GM12878 (cell line): ENCODE results near the gene FBXW7. TPM values are rescaled to one million over a fixed set of nuclear protein-coding genes. Genes with fewer than 3 reads are reported as not detected.

Experiments used
- ATF7 ChIP-seq: fragments of 450-650 bp; IDR thresholded peaks from 2 replicates; pipeline ENCODE4 v1.6.1; 2016; ENCODE audit warnings: low read depth, mild to moderate bottlenecking
- BMI1 ChIP-seq: fragments of 450-650 bp; IDR thresholded peaks from 2 replicates; pipeline ENCODE4 v1.6.1; 2016; ENCODE audit warnings: mild to moderate bottlenecking, moderate library complexity, borderline replicate concordance
- CBX3 ChIP-seq: fragments of 200-600 bp; sonication (generic); IDR thresholded peaks from 2 replicates; pipeline ENCODE4 v1.6.1; 2016; ENCODE audit warnings: low read depth, borderline replicate concordance
- DPF2 ChIP-seq: fragments of 450-650 bp; IDR thresholded peaks from 2 replicates; pipeline ENCODE4 v1.6.1; 2017; ENCODE audit warnings: mild to moderate bottlenecking
- ETV6 ChIP-seq, 2 experiments: fragments of 450-650 bp in 1 of 2; IDR thresholded peaks in 1 of 2; conservative IDR thresholded peaks in 1 of 2; 2 replicates each; pipeline ENCODE4 v1.6.1; 2014; ENCODE audit warnings: antibody characterized with exemption in 1 of 2, borderline replicate concordance in 1 of 2, low read depth in 1 of 2, mild to moderate bottlenecking in 1 of 2, moderate library complexity in 1 of 2
- FOXK2 ChIP-seq: fragments of 450-650 bp; IDR thresholded peaks from 2 replicates; pipeline ENCODE4 v1.6.1; 2017; ENCODE audit warnings: mild to moderate bottlenecking, moderate library complexity
- IKZF1 ChIP-seq: fragments of 450-650 bp; conservative IDR thresholded peaks from 2 replicates; pipeline ENCODE4 v1.6.1; 2017; ENCODE audit warnings: antibody characterized with exemption, mild to moderate bottlenecking
- IKZF2 ChIP-seq, 2 experiments: fragments of 450-650 bp; IDR thresholded peaks; 2 replicates each; pipeline ENCODE4 v1.6.1; 2017; ENCODE audit warnings: mild to moderate bottlenecking in 2 of 2, moderate library complexity in 2 of 2
- IRF4 ChIP-seq: IDR thresholded peaks from 2 replicates; pipeline ENCODE4 v1.6.1; 2011; ENCODE audit warnings: low read depth, low read length
- KDM1A ChIP-seq: fragments of 200-600 bp; sonication (generic); IDR thresholded peaks from 2 replicates; pipeline ENCODE4 v1.6.1; 2016; ENCODE audit warnings: borderline replicate concordance
- LARP7 ChIP-seq: fragments of 450-650 bp; IDR thresholded peaks from 2 replicates; pipeline ENCODE4 v1.6.1; 2017; ENCODE audit warnings: mild to moderate bottlenecking
- MEF2B ChIP-seq: fragments of 450-650 bp; IDR thresholded peaks from 2 replicates; pipeline ENCODE4 v1.6.1; 2018; ENCODE audit warnings: mild to moderate bottlenecking, moderate library complexity; ENCODE audit not compliant: partially characterized antibody, poor library complexity, severe bottlenecking
- MXI1 ChIP-seq: fragments of 150-350 bp; IDR thresholded peaks from 2 replicates; pipeline ENCODE4 v1.6.1; 2011; ENCODE audit warnings: low read depth, mild to moderate bottlenecking, inconsistent platforms, low read length, improper control_type of control experiment
- MYB ChIP-seq: fragments of 150-350 bp; IDR thresholded peaks from 2 replicates; pipeline ENCODE4 v1.6.1; 2014; ENCODE audit warnings: mild to moderate bottlenecking, low read depth, low read length, borderline replicate concordance
- NBN ChIP-seq: fragments of 450-650 bp; IDR thresholded peaks from 2 replicates; pipeline ENCODE4 v1.6.1; 2016
- NFYA ChIP-seq: IDR thresholded peaks from 2 replicates; pipeline ENCODE4 v1.6.1; 2011; ENCODE audit warnings: low read depth, mild to moderate bottlenecking, low read length, improper control_type of control experiment, borderline replicate concordance
- POLR2AphosphoS2 ChIP-seq: IDR thresholded peaks from 2 replicates; pipeline ENCODE4 v1.6.1; 2011; ENCODE audit warnings: low read depth, mild to moderate bottlenecking, low read length, improper control_type of control experiment, moderate library complexity
- POU2F2 ChIP-seq: IDR thresholded peaks from 3 replicates; pipeline ENCODE4 v1.6.1; 2011; ENCODE audit warnings: low read depth, mild to moderate bottlenecking, low read length, borderline replicate concordance
- RAD21 ChIP-seq: IDR thresholded peaks from 2 replicates; pipeline ENCODE4 v1.6.1; 2011; ENCODE audit warnings: mild to moderate bottlenecking, low read depth, low read length, moderate library complexity; ENCODE audit not compliant: insufficient read depth
- RAD51 ChIP-seq: fragments of 450-650 bp; IDR thresholded peaks from 2 replicates; pipeline ENCODE4 v1.6.1; 2016; ENCODE audit warnings: moderate library complexity, mild to moderate bottlenecking, inconsistent platforms
- RELA ChIP-seq: fragments of 450-650 bp; IDR thresholded peaks from 2 replicates; pipeline ENCODE4 v1.8.0; 2014; ENCODE audit warnings: borderline replicate concordance; ENCODE audit not compliant: partially characterized antibody
- SPI1 ChIP-seq: IDR thresholded peaks from 2 replicates; pipeline ENCODE4 v1.6.1; 2011; ENCODE audit warnings: low read depth, mild to moderate bottlenecking, low read length, moderate library complexity, borderline replicate concordance; ENCODE audit not compliant: insufficient read depth
- SREBF1 ChIP-seq: IDR thresholded peaks from 2 replicates; pipeline ENCODE4 v1.6.1; 2012; ENCODE audit warnings: mild to moderate bottlenecking, low read length
- TCF12 ChIP-seq: IDR thresholded peaks from 2 replicates; pipeline ENCODE4 v1.6.1; 2011; ENCODE audit warnings: low read depth, mild to moderate bottlenecking, low read length
- WRNIP1 ChIP-seq: IDR thresholded peaks from 2 replicates; pipeline ENCODE4 v1.6.1; 2011; ENCODE audit warnings: low read depth, low read length, improper control_type of control experiment, borderline replicate concordance
- YY1 ChIP-seq: IDR thresholded peaks from 2 replicates; pipeline ENCODE4 v1.6.1; 2011; ENCODE audit warnings: low read depth, mild to moderate bottlenecking, low read length
- ZNF274 ChIP-seq: IDR thresholded peaks from one replicate; pipeline ENCODE4 v1.8.0; 2011; ENCODE audit not compliant: insufficient read length, insufficient read depth
- ZZZ3 ChIP-seq: IDR thresholded peaks from 2 replicates; pipeline ENCODE4 v1.6.1; 2011; ENCODE audit warnings: low read depth; ENCODE audit not compliant: control insufficient read depth, insufficient read length
- polyA plus RNA-seq, 11 experiments: library from polyadenylated mRNA; depleted of rRNA in 4 of 11; unstranded in 6 of 11; stranded (reverse) in 5 of 11; fragments of >200 nt; fragmentation: Nextera tagmentation in 4 of 11; fragmentation: Illumina TruSeq in 1 of 11; extraction: Ambion mirVana in 4 of 11; extraction: Trizol in 1 of 11; gene quantifications; 1 replicate in 1 of 11; 2 replicates in 10 of 11; pipeline versions ENCODE4 v1.2.1 to v1.2.3, GENCODE V29; 2011 to 2016; ENCODE audit warnings: inconsistent platforms in 2 of 11, missing spikeins in 2 of 11, low read depth in 1 of 11
- total RNA-seq, 4 experiments: library from RNA; depleted of rRNA in 3 of 4; stranded (reverse); fragments of >200 nt in 3 of 4; fragmentation: Illumina TruSeq in 1 of 4; extraction: Trizol in 1 of 4; gene quantifications; 2 replicates each; pipeline versions ENCODE4 v1.2.1 to v1.2.3, GENCODE V29; 2013 to 2021
- TF ChIP-seq, protein P1 (sequence below): fragments of 450-650 bp; IDR thresholded peaks from 2 replicates; pipeline ENCODE4 v1.6.1; 2018; ENCODE audit warnings: borderline replicate concordance, mild to moderate bottlenecking; ENCODE audit not compliant: partially characterized antibody
- TF ChIP-seq, protein P2 (sequence below): fragments of 450-650 bp; IDR thresholded peaks from 2 replicates; pipeline ENCODE4 v1.6.1; 2017; ENCODE audit warnings: low read depth, mild to moderate bottlenecking, moderate library complexity
- TF ChIP-seq, protein P3 (sequence below): IDR thresholded peaks from 2 replicates; pipeline ENCODE4 v1.6.1; 2012; ENCODE audit warnings: low read depth, low read length, improper control_type of control experiment

The FBXW7 gene
- total and polyA plus RNA-seq, 10 of the 15 experiments (the other 5 are each of a cell fraction or from before 2014, with no cell fraction given), result 35.8 to 118 (median 47.2) TPM

DNA sequence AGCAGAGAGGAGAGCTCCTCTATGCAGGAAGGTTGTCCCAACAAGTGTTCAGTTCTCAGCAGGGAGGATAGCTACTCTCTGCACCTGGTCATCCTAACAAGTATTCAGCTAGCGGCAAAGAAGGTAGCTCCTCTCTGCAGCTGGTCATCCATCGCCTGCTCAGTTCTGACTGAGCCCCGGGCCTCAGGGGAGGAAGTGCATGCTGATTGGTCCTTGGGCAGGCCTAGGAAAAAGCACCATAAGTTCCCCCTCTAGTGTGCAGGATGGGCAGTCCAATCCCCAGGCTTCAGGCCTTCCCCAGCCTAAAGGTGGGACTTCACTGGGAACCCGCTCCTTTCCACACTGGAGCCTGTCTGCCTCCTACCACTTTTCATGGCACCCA, 4.4 kb upstream of the FBXW7 start (continued):
- TF ChIP-seq, protein P1, sequence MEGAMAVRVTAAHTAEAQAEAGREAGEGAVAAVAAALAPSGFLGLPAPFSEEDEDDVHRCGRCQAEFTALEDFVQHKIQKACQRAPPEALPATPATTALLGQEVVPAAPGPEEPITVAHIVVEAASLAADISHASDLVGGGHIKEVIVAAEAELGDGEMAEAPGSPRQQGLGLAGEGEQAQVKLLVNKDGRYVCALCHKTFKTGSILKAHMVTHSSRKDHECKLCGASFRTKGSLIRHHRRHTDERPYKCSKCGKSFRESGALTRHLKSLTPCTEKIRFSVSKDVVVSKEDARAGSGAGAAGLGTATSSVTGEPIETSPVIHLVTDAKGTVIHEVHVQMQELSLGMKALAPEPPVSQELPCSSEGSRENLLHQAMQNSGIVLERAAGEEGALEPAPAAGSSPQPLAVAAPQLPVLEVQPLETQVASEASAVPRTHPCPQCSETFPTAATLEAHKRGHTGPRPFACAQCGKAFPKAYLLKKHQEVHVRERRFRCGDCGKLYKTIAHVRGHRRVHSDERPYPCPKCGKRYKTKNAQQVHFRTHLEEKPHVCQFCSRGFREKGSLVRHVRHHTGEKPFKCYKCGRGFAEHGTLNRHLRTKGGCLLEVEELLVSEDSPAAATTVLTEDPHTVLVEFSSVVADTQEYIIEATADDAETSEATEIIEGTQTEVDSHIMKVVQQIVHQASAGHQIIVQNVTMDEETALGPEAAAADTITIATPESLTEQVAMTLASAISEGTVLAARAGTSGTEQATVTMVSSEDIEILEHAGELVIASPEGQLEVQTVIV, result no peak
- no peak for TF ChIP-seq MXI1
- TF ChIP-seq NBN, result no peak
- TF ChIP-seq ATF7, result no peak
- TF ChIP-seq IKZF2 (IDR thresholded peaks at IDR 0.05), result no peak
- TF ChIP-seq, protein P2, sequence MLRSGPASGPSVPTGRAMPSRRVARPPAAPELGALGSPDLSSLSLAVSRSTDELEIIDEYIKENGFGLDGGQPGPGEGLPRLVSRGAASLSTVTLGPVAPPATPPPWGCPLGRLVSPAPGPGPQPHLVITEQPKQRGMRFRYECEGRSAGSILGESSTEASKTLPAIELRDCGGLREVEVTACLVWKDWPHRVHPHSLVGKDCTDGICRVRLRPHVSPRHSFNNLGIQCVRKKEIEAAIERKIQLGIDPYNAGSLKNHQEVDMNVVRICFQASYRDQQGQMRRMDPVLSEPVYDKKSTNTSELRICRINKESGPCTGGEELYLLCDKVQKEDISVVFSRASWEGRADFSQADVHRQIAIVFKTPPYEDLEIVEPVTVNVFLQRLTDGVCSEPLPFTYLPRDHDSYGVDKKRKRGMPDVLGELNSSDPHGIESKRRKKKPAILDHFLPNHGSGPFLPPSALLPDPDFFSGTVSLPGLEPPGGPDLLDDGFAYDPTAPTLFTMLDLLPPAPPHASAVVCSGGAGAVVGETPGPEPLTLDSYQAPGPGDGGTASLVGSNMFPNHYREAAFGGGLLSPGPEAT, result 0 out of 2 replicates have a peak, but pooled peaks have one; percentile 18
- TF ChIP-seq MYB, result no peak
- no peak for TF ChIP-seq WRNIP1
- TF ChIP-seq FOXK2, result no peak
- no peak for TF ChIP-seq ZZZ3
- no peak for TF ChIP-seq KDM1A
- no peak for TF ChIP-seq ZNF274
- TF ChIP-seq SREBF1, result no peak
- 0 out of 2 replicates have a peak, but pooled peaks have one; percentile 4 for TF ChIP-seq TCF12
- TF ChIP-seq POU2F2, result peak; percentile 32; the same call in 1 of the 3 replicates
- no peak for TF ChIP-seq CBX3
- TF ChIP-seq, protein P3, sequence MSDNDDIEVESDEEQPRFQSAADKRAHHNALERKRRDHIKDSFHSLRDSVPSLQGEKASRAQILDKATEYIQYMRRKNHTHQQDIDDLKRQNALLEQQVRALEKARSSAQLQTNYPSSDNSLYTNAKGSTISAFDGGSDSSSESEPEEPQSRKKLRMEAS, result no peak
- TF ChIP-seq YY1, result no peak
- no peak for TF ChIP-seq NFYA
- peak; percentile 24 for TF ChIP-seq MEF2B
- no peak for TF ChIP-seq DPF2
- TF ChIP-seq RAD21, result peak; percentile 18; the same call in 1 of the 2 replicates
- no peak for TF ChIP-seq RELA
- TF ChIP-seq LARP7, result no peak
- no peak for TF ChIP-seq RAD51
- peak; percentile 83; the same call in 1 of the 2 replicates for TF ChIP-seq SPI1
- no peak for TF ChIP-seq ETV6 (conservative IDR thresholded peaks at IDR 0.05 in 1 of 2, IDR thresholded peaks at IDR 0.05 in 1 of 2; ENCODE audit: borderline replicate concordance in 1 of 2, low read depth in 1 of 2)
- no peak for TF ChIP-seq IRF4
- TF ChIP-seq BMI1, result no peak
- 0 out of 2 replicates have a peak, but pooled peaks have one; percentile 32 for TF ChIP-seq IKZF1
- TF ChIP-seq POLR2AphosphoS2, result no peak; the same call in 1 of the 2 replicates
